Left ventricle myocardium inferior (tissue), 1 donor: ENCODE results near the gene CREB5. TPM values are rescaled to one million over a fixed set of nuclear protein-coding genes. Genes with fewer than 3 reads are reported as not detected.
"Not testable (repeated sequence)": the region's sequence is repeated elsewhere in the genome, so short reads cannot be mapped to it uniquely, and the experiment has no call there.

Experiments used
- DNase-seq: peaks from one replicate; pipeline ENCODE4 v3.0.0-alpha.2; 2020
- H3K27ac ChIP-seq: fragments of 200-600 bp; replicated peaks from 2 replicates; pipeline ENCODE4 v1.8.0; 2021
- H3K27me3 ChIP-seq: fragments of 200-600 bp; 2 replicates; pipeline ENCODE4 v1.8.0; 2021; ENCODE audit warnings: low read depth
- H3K36me3 ChIP-seq: fragments of 200-600 bp; 2 replicates; pipeline ENCODE4 v1.8.0; 2021
- H3K4me1 ChIP-seq: fragments of 200-600 bp; 2 replicates; pipeline ENCODE4 v1.8.0; 2021
- H3K4me3 ChIP-seq: fragments of 200-600 bp; 2 replicates; pipeline ENCODE4 v1.8.0; 2021; ENCODE audit warnings: mild to moderate bottlenecking, moderate library complexity
- H3K9me3 ChIP-seq: fragments of 200-600 bp; replicated peaks from 2 replicates; pipeline ENCODE4 v1.8.0; 2021
- CTCF ChIP-seq: fragments of 200-600 bp; IDR thresholded peaks from 2 replicates; pipeline ENCODE4 v1.8.0; 2021; ENCODE audit warnings: antibody characterized with exemption, mild to moderate bottlenecking, borderline replicate concordance
- intact Hi-C: fragments of 100-400 bp; cut with micrococcal nuclease; formaldehyde crosslinking; loops from one replicate; pipeline ENCODE4 v1.11.0; 2022
- total RNA-seq: library from RNA; stranded (reverse); fragmentation: NEBNext Ultra II Directional; extraction: Animal tissue kit (Norgen Biotek cat#: 25700); gene quantifications from one replicate; pipeline ENCODE4 v1.2.1, GENCODE V29; 2021
- donor health status: DM: no; HTN: yes; CAD: no; lungs with severe emphysema.

CREB5 gene
- total RNA-seq, 1 donor from 2014 or later = 9.8 TPM

DNA sequence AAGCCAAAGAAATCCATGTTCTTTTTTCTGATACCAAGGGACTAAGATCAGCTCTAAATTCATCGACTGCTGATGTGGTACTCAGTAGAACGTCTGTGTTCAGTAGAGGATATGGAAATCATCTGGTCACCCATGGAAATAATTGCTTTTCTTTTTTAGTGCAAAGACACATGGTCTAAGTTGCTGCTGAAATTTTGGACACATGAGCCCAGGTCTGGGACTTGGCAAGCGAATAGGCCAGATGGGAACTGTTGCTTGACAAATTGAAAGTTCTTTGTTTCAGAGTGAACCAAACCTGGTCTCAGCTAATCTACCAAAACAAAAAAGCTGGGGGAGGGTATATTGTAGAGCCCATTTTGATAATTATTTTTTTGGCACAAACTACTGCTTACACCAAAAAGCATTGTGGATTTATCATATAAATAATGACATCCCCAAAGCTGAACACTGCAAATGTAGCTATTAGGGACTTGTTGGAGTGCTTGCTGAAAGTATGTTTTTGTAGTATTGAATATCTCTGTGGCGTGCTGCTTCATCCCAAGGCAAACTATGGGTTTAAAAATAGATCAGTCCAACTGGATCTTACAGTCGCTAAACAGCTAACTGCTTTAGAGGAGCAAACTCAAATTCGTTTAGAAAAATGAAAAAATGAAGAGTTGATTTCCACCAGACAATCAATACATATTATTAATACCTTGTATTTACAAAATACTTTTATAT, 401.1 kb downstream of the CREB5 start:
- Histone ChIP-seq H3K4me3 (no peak overlapping the region), H3K9me3 (no peaks in the 10 kb centered on the region), H3K27ac (peak overlapping the region; percentile 7), H3K4me1 (peaks cover 22% of the 10 kb centered on the region), H3K27me3 (no peaks in the 10 kb centered on the region), H3K36me3 (peaks cover 12% of the 10 kb centered on the region)
- intact Hi-C loops = no loop called here
- no peak for TF ChIP-seq CTCF
- DNase-seq = peak; percentile 27

DNA sequence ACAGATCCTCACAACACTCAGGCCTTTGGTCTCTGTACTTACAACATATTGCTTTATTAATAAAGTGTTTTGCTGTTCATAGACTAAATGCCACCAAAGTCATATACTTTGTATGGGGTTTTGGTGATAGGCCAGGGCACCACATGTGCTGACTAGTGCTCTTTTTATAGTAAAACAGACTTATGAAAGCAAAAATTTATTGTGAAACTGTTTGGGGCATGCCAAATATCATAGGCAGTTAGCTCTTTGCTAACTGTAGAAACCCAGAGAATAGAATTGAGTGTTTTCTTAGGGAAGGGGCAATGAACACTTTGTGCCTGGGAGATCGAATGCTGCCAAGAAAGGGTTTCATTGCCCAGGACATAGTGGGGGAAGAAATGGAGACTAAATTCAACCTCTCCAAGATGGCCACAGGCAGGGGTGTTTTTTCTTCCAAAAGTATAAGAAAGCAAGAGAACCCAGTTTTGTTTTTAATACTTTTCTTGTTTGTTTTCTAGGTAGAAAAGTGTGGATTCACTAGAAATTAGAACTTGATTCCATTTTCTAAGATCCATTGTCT, 403.1 kb downstream of the CREB5 start:
- H3K4me1 ChIP-seq = peaks cover 22% of the 10 kb centered on the region
- no peak for DNase-seq
- H3K27me3 ChIP-seq = no peaks in the 10 kb centered on the region
- H3K4me3 ChIP-seq = no peak overlapping the region
- peaks cover 18% of the 10 kb centered on the region for H3K36me3 ChIP-seq
- no peak for TF ChIP-seq CTCF
- no peak overlapping the region for H3K27ac ChIP-seq
- H3K9me3 ChIP-seq = no peaks in the 10 kb centered on the region
- intact Hi-C loops = no loop called here

DNA sequence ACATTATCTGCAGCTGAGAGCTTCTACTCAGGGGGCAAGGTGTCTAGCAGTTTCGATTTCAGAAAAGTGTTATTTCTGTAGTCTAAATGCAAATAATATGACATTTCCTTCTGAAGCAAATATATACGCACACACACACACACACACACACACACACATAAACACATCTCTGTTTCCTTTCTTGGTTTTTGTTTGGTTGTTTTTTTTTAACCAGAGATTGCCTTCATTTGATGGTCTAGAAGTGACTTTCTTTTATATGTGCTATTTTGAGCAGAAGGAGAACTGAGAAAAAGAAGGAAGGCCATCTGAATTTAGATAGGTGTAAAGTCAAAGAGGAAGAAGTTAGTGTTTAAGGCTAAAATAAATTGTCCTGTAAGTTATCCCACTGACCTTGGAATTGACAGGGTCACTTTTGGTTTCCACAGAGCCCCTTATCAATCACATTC, 403.6 kb downstream of the CREB5 start:
- Histone ChIP-seq H3K27ac (no peak overlapping the region), H3K36me3 (peaks cover 18% of the 10 kb centered on the region), H3K9me3 (no peaks in the 10 kb centered on the region), H3K27me3 (no peaks in the 10 kb centered on the region), H3K4me3 (no peak overlapping the region), H3K4me1 (peaks cover 22% of the 10 kb centered on the region)
- intact Hi-C loops = no loop called here
- no peak for DNase-seq
- no peak for TF ChIP-seq CTCF

DNA sequence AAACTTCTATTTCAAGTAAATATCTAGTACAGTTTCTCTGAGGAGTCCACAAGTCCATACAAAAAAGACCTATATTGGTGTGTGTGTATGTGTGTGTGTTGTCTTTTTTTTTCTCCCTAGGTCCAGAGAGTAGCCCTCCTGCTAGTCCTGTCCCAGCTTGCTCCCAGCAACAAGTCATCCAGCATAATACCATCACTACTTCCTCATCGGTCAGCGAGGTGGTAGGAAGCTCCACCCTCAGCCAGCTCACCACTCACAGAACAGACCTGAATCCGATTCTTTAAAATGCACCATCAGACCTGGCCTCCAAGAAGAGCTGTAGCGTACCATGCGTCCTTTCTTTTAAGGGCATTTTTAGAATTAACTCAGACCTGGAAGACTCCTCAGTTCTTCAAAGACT, 406.7 kb downstream of the CREB5 start:
- Histone ChIP-seq H3K4me1 (peaks cover under 1% of the 10 kb centered on the region), H3K36me3 (peaks cover 25% of the 10 kb centered on the region), H3K9me3 (no peaks in the 10 kb centered on the region), H3K4me3 (no peak overlapping the region), H3K27me3 (no peaks in the 10 kb centered on the region), H3K27ac (no peak overlapping the region)
- intact Hi-C loops = no loop called here
- no peak for DNase-seq
- no peak for TF ChIP-seq CTCF

DNA sequence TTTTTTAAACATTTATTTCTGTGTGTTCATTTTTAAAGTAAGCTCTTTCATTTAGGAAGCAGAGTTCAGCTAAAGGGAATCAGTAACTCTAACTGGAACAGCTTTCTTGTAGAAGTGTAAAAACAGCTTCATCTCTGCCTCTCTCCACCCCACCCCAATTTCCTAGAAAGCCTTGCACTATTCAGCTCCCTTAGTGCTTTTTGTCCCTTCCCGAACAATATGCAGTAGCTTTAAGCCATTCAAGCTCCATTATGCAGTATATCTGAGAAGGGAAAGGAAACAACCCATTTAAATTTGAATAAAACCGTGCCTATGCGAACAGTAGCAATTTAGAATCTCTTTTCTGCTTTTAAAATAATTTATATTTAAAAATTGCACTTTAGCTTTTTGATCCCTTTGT, 411.3 kb downstream of the CREB5 start:
- no peak for TF ChIP-seq CTCF
- peaks cover 20% of the 10 kb centered on the region for H3K36me3 ChIP-seq
- no peaks in the 10 kb centered on the region for H3K4me1 ChIP-seq
- no peaks in the 10 kb centered on the region for H3K27me3 ChIP-seq
- H3K9me3 ChIP-seq = no peaks in the 10 kb centered on the region
- no peak overlapping the region for H3K27ac ChIP-seq
- no peak for DNase-seq
- intact Hi-C loops = no loop called here
- no peak overlapping the region for H3K4me3 ChIP-seq

GRCh38 chr7:28825817-28826448, 413.6 kb downstream of the CREB5 start:
- intact Hi-C loops, H3K27me3 ChIP-seq: not testable (repeated sequence)

More at GRCh38 chr7:28825817-28826448, 413.6 kb downstream of the CREB5 start:
- H3K9me3 ChIP-seq, DNase-seq, H3K27ac ChIP-seq, H3K4me1 ChIP-seq, H3K4me3 ChIP-seq, H3K36me3 ChIP-seq: not testable (repeated sequence)
